K562 (cell line): ENCODE results near the gene MARS1.
"Not testable (repeated sequence)": the region's sequence is repeated elsewhere in the genome, so short reads cannot be mapped to it uniquely, and the experiment has no call there.

Source experiments
- CHD1 ChIP-seq: fragments of 200-600 bp; sonication (generic); IDR thresholded peaks from one replicate; pipeline ENCODE4 v1.6.1; 2012; ENCODE audit warnings: mild to moderate bottlenecking, moderate library complexity, low read length, inconsistent platforms
- FOXA1 ChIP-seq: fragments of 450-650 bp; IDR thresholded peaks from 2 replicates; pipeline ENCODE4 v1.6.1; 2016; ENCODE audit warnings: mild to moderate bottlenecking, borderline replicate concordance
- XRCC5 ChIP-seq: fragments of 200-400 bp; formaldehyde crosslinking; IDR thresholded peaks from 2 replicates; pipeline ENCODE4 v1.6.1; 2017; ENCODE audit warnings: low read depth, mild to moderate bottlenecking, low read length
- YY1 ChIP-seq, 3 experiments: IDR thresholded peaks; 2 replicates each; pipeline ENCODE4 v1.6.1; 2011; ENCODE audit warnings: low read length in 2 of 3, mild to moderate bottlenecking in 2 of 3, moderate library complexity in 2 of 3, borderline replicate concordance in 1 of 3, control low read depth in 1 of 3, low read depth in 1 of 3; ENCODE audit not compliant: insufficient read depth in 3 of 3, insufficient replicate concordance in 2 of 3, control insufficient read depth in 1 of 3, insufficient read length in 1 of 3; ENCODE audit errors: extremely low read depth in 1 of 3
- TF ChIP-seq, protein P1 (sequence below): sonication (generic); formaldehyde crosslinking; IDR thresholded peaks from 2 replicates; pipeline ENCODE4 v1.9.0; 2022; ENCODE audit warnings: mild to moderate bottlenecking, missing genetic modification reagents
- TF ChIP-seq, protein P2 (sequence below): fragments of 150-350 bp; conservative IDR thresholded peaks from 2 replicates; pipeline ENCODE4 v1.6.1; 2014; ENCODE audit warnings: low read length
- TF ChIP-seq, protein P3 (sequence below), 3 experiments: IDR thresholded peaks in 2 of 3; conservative IDR thresholded peaks in 1 of 3; 2 replicates each; pipeline ENCODE4 v1.5.1; 2011 to 2012; ENCODE audit warnings: low read length in 3 of 3, mild to moderate bottlenecking in 3 of 3, control low read depth in 2 of 3, improper control_type of control experiment in 1 of 3, inconsistent platforms in 1 of 3, low read depth in 1 of 3, mixed read lengths in 1 of 3, moderate library complexity in 1 of 3; ENCODE audit not compliant: insufficient read depth in 2 of 3

DNA sequence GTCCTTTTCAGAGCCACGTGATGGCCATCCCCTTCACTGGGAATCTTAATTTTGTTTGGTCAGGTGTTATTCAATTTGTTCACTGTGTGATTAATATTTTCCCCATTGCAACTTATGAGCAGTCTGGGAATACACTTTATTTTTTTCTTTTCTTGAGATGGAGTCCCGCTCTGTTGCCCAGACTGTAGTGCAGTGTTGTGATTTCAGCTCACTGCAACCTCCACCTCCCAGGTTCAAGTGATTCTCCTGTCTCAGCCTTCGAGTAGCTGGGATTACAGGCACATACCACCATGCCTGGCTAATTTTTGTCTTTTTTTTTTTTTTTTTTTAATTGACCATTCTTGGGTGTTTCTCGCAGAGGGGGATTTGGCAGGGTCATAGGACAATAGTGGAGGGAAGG lies 18.7 kb downstream of the MARS1 start:
- TF ChIP-seq, protein P1, sequence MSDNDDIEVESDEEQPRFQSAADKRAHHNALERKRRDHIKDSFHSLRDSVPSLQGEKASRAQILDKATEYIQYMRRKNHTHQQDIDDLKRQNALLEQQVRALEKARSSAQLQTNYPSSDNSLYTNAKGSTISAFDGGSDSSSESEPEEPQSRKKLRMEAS (CRISPR knock-in tag): not testable (repeated sequence)
- TF ChIP-seq, protein P2, sequence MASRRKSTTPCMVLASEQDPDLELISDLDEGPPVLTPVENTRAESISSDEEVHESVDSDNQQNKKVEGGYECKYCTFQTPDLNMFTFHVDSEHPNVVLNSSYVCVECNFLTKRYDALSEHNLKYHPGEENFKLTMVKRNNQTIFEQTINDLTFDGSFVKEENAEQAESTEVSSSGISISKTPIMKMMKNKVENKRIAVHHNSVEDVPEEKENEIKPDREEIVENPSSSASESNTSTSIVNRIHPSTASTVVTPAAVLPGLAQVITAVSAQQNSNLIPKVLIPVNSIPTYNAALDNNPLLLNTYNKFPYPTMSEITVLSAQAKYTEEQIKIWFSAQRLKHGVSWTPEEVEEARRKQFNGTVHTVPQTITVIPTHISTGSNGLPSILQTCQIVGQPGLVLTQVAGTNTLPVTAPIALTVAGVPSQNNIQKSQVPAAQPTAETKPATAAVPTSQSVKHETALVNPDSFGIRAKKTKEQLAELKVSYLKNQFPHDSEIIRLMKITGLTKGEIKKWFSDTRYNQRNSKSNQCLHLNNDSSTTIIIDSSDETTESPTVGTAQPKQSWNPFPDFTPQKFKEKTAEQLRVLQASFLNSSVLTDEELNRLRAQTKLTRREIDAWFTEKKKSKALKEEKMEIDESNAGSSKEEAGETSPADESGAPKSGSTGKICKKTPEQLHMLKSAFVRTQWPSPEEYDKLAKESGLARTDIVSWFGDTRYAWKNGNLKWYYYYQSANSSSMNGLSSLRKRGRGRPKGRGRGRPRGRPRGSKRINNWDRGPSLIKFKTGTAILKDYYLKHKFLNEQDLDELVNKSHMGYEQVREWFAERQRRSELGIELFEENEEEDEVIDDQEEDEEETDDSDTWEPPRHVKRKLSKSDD: not testable (repeated sequence)
- TF ChIP-seq CHD1; XRCC5; YY1 (IDR thresholded peaks at IDR 0.05; ENCODE audit: borderline replicate concordance in 1 of 3, control insufficient read depth in 1 of 3, extremely low read depth in 1 of 3, insufficient read depth in 3 of 3, insufficient read length in 1 of 3, insufficient replicate concordance in 2 of 3, low read depth in 1 of 3, low read length in 2 of 3); FOXA1: not testable (repeated sequence)
- TF ChIP-seq, protein P3, sequence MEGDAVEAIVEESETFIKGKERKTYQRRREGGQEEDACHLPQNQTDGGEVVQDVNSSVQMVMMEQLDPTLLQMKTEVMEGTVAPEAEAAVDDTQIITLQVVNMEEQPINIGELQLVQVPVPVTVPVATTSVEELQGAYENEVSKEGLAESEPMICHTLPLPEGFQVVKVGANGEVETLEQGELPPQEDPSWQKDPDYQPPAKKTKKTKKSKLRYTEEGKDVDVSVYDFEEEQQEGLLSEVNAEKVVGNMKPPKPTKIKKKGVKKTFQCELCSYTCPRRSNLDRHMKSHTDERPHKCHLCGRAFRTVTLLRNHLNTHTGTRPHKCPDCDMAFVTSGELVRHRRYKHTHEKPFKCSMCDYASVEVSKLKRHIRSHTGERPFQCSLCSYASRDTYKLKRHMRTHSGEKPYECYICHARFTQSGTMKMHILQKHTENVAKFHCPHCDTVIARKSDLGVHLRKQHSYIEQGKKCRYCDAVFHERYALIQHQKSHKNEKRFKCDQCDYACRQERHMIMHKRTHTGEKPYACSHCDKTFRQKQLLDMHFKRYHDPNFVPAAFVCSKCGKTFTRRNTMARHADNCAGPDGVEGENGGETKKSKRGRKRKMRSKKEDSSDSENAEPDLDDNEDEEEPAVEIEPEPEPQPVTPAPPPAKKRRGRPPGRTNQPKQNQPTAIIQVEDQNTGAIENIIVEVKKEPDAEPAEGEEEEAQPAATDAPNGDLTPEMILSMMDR (IDR thresholded peaks at IDR 0.05 in 2 of 3, conservative IDR thresholded peaks at IDR 0.05 in 1 of 3; ENCODE audit: insufficient read depth in 2 of 3, low read depth in 1 of 3, low read length in 3 of 3): not testable (repeated sequence)
